HL-60 (cell line): Measurements from ENCODE around the gene ZNF320.
"Not testable (repeated sequence)": the region's sequence is repeated elsewhere in the genome, so short reads cannot be mapped to it uniquely, and the experiment has no call there.

Source experiments
- DNase-seq, 2 experiments: peaks; one replicate each; pipeline ENCODE4 v3.0.0-alpha.2; 2010 to 2020; ENCODE audit warnings: low read depth in 1 of 2, low spot score in 1 of 2
- H3K27ac ChIP-seq: fragments of 250-450 bp; sonication (Bioruptor Pico); replicated peaks from 2 replicates; pipeline ENCODE4 v1.5.1; 2020; ENCODE audit warnings: mild to moderate bottlenecking, moderate library complexity
- H3K27me3 ChIP-seq: fragments of 250-450 bp; sonication (Bioruptor Pico); 2 replicates; pipeline ENCODE4 v1.5.1; 2021; ENCODE audit warnings: mild to moderate bottlenecking, moderate library complexity; ENCODE audit not compliant: insufficient read depth, poor library complexity, severe bottlenecking
- H3K4me3 ChIP-seq: replicated peaks from 2 replicates; pipeline ENCODE4 v1.5.1; 2011; ENCODE audit warnings: mild to moderate bottlenecking, control low read depth, low read length; ENCODE audit not compliant: insufficient read depth
- GABPA ChIP-seq: IDR thresholded peaks from 2 replicates; pipeline ENCODE4 v1.6.1; 2012; ENCODE audit warnings: low read depth
- POLR2AphosphoS5 ChIP-seq: IDR thresholded peaks from 2 replicates; pipeline ENCODE4 v1.6.1; 2012; ENCODE audit warnings: low read depth
- SPI1 ChIP-seq: IDR thresholded peaks from 2 replicates; pipeline ENCODE4 v1.6.1; 2012; ENCODE audit warnings: low read depth, mild to moderate bottlenecking, borderline replicate concordance
- long read RNA-seq: library from polyadenylated mRNA; unstranded; transcript quantifications from one replicate; pipeline ENCODE4 v2.0.0, GENCODE V29; 2020
- TF ChIP-seq, protein P1 (sequence below): IDR thresholded peaks from 2 replicates; pipeline ENCODE4 v1.6.1; 2012; ENCODE audit warnings: low read depth; ENCODE audit not compliant: insufficient replicate concordance
- TF ChIP-seq, protein P2 (sequence below): IDR thresholded peaks from one replicate; pipeline ENCODE4 v1.5.1; 2011; ENCODE audit warnings: low read length, control low read depth, inconsistent platforms; ENCODE audit not compliant: insufficient read depth

ZNF320 gene
- long read RNA-seq, result 0 reads

DNA sequence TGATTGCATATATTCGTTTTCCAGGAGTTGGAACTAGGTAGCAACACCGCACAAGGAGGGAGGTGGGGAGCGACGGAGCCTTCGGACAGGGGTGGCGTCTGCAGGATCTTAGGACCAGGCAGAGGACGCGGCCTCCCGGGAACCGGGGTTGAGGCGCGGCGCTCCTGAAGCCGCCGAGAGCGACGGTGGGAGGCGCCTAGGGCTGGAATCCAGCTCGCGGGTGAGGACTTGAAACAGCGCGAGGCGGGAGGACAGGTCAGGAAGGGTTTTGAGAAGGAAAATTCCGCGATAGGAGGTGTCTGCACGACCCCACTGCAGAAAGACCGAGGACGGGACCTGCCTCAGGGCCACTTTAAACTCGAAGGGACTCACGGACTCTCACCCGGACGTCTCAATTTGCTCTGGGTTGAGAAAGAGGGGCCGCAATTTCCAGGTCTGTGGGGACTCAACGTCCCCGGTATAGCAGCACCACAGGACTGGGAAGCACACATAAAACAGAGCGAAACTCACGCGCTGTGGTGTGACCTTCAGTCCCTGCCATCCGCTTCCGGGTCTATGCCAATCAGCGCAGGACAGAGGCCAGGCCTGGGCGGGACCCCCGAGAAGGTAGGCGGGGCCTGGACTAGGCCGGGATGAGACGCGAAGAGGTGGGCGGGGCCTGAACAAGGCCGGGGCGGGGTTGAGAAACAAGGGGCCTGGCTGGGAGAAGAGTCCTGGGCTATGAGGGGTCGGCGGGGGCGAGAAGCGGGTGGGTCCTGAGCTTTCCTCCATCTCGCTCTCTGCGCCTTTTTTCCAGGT lies at the start of gene ZNF320:
TSS of gene ZNF320 (minus strand) at position 498 of the 798 bp plus-strand sequence. CDS start 7,380 bp downstream, outside the sequence.
- no peak within 1 kb of the TSS for H3K4me3 ChIP-seq
- TF ChIP-seq, protein P1, sequence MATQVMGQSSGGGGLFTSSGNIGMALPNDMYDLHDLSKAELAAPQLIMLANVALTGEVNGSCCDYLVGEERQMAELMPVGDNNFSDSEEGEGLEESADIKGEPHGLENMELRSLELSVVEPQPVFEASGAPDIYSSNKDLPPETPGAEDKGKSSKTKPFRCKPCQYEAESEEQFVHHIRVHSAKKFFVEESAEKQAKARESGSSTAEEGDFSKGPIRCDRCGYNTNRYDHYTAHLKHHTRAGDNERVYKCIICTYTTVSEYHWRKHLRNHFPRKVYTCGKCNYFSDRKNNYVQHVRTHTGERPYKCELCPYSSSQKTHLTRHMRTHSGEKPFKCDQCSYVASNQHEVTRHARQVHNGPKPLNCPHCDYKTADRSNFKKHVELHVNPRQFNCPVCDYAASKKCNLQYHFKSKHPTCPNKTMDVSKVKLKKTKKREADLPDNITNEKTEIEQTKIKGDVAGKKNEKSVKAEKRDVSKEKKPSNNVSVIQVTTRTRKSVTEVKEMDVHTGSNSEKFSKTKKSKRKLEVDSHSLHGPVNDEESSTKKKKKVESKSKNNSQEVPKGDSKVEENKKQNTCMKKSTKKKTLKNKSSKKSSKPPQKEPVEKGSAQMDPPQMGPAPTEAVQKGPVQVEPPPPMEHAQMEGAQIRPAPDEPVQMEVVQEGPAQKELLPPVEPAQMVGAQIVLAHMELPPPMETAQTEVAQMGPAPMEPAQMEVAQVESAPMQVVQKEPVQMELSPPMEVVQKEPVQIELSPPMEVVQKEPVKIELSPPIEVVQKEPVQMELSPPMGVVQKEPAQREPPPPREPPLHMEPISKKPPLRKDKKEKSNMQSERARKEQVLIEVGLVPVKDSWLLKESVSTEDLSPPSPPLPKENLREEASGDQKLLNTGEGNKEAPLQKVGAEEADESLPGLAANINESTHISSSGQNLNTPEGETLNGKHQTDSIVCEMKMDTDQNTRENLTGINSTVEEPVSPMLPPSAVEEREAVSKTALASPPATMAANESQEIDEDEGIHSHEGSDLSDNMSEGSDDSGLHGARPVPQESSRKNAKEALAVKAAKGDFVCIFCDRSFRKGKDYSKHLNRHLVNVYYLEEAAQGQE, result no peak
- TF ChIP-seq GABPA (0 out of 2 replicates have a peak, but pooled peaks have one; percentile 21), POLR2AphosphoS5 (peak; percentile 30; the same call in 1 of the 2 replicates)
- TF ChIP-seq, protein P2, sequence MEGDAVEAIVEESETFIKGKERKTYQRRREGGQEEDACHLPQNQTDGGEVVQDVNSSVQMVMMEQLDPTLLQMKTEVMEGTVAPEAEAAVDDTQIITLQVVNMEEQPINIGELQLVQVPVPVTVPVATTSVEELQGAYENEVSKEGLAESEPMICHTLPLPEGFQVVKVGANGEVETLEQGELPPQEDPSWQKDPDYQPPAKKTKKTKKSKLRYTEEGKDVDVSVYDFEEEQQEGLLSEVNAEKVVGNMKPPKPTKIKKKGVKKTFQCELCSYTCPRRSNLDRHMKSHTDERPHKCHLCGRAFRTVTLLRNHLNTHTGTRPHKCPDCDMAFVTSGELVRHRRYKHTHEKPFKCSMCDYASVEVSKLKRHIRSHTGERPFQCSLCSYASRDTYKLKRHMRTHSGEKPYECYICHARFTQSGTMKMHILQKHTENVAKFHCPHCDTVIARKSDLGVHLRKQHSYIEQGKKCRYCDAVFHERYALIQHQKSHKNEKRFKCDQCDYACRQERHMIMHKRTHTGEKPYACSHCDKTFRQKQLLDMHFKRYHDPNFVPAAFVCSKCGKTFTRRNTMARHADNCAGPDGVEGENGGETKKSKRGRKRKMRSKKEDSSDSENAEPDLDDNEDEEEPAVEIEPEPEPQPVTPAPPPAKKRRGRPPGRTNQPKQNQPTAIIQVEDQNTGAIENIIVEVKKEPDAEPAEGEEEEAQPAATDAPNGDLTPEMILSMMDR, result no peak

DNA sequence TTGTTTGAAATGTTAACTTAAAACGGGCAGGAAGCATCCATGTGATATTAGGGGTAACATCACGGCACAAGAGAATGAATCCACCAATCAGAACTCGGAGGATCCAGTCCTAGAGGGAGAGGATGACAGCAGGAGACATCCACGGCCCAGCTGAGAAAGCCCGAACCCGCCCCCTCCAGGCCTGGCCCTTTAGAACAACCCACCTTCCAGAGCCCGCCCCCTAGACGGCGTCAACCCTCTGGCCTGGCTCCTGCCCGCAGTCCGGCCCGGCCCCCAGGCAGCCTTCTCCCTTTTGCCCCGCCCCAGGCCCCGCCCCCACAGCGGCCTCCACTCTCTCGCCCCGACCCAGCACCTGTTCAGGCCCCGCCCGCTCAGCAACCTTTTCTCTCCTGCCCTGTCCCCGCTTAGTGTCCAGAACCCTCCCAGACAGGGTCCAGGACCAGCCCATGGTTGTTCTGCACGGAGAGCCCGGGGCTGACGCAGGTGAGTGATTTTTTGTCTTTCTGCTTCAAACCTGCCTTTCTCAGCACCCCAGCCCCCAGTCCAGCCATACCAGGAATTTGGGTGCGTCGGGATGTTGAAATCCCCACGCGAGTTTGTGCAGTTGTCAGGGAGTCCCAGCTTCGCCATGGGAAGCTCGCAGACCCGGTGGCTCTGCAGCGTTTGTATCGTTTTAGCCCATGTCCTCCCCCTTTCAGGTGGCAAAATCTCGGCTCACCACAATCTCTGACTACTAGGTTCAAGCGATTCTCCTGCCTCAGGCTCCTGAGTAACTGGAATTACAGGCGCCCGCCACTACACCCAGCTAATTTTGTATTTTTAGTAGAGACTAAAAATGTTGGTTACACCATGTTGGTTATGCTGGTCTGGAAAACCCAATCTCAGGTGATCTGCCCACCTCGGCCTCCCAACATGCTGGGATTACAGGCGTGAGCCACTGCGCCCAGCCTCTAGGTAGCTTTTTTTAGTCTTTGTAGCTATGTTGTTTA lies 49.2 kb upstream of the ZNF320 start:
- Histone ChIP-seq H3K27ac (no peak overlapping the region), H3K4me3 (no peak overlapping the region), H3K27me3 (no peaks in the 10 kb centered on the region)
- no peak for DNase-seq
- TF ChIP-seq, protein P2, result no peak
- TF ChIP-seq SPI1 (no peak), GABPA (no peak), POLR2AphosphoS5 (no peak)
- TF ChIP-seq, protein P1, result no peak

More for the DNA sequence above, at the start of gene ZNF320:
- no peaks in the 10 kb centered on the region for H3K27me3 ChIP-seq
- peak within 1 kb of the TSS; percentile 73 for H3K27ac ChIP-seq
- DNase-seq, result peak in 1 of 2 experiments; percentile 76

DNA sequence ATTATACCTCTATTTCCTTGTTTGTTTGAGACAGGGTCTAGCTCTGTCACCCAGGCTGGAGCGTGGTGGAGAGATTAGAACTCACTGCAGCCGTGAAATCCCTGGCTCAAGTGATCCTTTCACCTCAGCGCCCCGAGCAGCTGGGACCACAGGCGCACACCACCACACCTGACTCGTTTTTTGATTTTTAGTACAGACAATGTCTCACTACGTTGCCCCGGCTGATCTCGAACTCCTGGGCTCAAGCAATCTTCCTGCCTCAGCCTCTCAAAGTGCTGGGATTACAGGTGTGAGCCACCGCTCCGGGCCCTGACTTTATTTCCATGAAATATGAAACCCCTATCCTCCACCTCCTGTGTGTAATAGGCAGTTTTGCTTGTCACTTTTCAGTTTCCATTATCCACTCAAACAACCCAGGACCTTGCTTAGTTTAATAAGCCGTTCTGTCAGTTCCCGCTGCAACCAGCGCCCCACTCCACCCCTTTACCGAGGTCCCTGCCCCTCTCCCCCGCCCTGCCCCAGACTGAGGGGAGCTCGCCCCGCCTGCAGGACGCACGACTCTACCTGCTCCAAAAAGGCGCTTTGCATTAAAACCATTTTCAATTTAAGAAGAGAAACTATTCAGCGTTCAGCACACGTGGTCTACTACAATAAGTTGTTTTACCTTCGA lies 48.4 kb upstream of the ZNF320 start:
- TF ChIP-seq, protein P1, result no peak
- TF ChIP-seq, protein P2, result no peak
- TF ChIP-seq SPI1, result no peak
- no peak for TF ChIP-seq POLR2AphosphoS5
- TF ChIP-seq GABPA, result no peak
- Histone ChIP-seq H3K27me3 (no peaks in the 10 kb centered on the region), H3K4me3 (no peak overlapping the region), H3K27ac (no peak overlapping the region)
- DNase-seq, result no peak

DNA sequence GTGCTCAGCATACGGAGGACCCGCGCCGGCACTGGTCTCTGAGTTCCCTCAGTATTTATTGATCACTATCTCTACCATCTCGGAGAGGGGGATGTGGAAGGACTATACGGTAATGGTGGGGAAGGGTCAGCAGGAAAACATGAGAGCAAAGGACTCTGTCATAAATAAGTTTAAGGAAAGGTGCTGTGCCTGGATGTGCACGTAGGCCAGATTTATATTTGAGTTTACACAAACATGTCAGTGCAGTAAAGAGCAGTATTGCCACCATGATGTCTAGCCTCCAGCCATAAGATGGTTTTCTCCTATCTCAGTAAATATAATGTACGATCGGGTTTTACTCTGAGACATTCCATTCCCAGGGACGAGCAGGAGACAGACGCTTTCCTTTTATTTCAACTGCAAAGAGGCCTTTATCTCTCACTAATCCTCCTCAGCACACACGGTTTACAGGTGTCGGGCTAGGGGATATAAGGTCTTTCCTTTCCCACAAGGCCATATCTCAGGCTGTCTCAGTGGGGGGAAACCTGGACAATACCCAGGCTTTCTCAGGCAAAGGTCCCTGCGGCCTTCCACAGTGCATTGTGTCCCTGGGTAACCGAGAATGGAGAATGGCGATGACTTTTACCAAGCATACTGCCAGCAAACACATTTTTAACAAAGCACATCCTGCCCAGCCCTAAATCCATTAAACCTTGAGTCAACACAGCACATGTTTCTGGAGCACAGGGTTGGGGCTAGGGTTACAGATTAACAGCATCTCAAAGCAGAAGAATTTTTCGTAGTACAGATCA lies 47.5 kb upstream of the ZNF320 start:
- H3K27ac ChIP-seq, H3K4me3 ChIP-seq, H3K27me3 ChIP-seq, DNase-seq: not testable (repeated sequence)
